HG02870 (cell line): ENCODE data around the gene FMNL1.

Experiments
- ATAC-seq: cut with Tn5 transposase; IDR thresholded peaks from one replicate; pipeline ENCODE4 v1.9.1; 2021; ENCODE audit warnings: mild to moderate bottlenecking, moderate library complexity; ENCODE audit not compliant: unreplicated experiment

FMNL1 gene

GRCh38 chr17:45296833-45297124 is 75.1 kb downstream of the FMNL1 start:
- no peak for ATAC-seq
